ENCODE data around the gene SPON2.

Gene SPON2

DNA sequence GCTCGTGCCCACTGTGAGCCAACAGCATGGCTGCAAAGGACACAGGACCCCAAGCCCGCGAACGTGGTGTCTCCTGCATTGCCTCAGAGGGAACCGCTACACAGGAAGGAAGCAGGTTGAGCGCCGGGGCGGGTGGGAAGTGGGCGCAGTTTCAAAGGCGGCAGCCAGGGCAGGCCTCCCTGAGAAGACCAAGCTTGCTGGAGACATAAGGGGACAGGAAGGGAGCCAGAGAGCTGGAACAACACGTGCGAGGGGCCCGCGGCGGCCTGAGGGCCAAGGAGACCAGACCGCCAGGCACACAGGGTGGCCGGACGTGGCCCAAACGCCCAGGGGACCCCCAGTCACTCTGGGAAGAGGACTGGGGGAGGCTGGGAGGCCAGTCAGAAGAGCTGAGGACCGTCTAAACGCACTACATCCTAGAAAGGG is 44.5 kb upstream of the SPON2 start:
- no peak for DNase-seq (ENCODE audit: low read depth)
- H3K4me3 ChIP-seq (ENCODE audit: low read depth, low read length), result no peak overlapping the region

DNA sequence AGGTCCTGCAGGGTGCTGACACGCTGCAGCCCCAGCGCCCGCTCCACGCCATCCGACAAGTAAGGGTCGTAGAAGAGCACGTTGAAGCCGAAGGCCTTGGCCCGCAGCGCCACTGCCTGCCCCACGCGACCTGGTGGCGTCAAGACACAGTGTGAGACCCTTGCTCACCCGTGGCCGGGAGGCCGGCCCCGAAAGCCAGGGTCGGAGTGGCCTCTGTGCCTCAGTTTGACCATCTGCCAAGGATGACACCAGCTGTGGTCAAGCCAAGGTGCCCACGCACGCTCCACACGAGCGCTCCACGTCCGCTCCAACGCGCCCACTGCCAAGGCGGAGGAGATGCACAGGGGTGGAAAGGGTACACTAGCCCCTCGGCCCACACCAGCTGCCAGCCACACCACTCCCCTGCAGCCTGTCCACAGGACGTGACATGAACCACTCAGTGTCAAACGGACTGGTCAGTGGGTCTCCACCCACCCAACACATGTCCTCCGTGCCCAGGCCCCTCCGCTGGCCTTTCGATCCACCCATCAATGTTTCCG is 43.8 kb upstream of the SPON2 start:
- no peak overlapping the region for H3K4me3 ChIP-seq (ENCODE audit: low read depth, low read length)
- no peak for DNase-seq (ENCODE audit: low read depth)

More for the DNA sequence above, 44.5 kb upstream of the SPON2 start:
- TF ChIP-seq, protein P1, sequence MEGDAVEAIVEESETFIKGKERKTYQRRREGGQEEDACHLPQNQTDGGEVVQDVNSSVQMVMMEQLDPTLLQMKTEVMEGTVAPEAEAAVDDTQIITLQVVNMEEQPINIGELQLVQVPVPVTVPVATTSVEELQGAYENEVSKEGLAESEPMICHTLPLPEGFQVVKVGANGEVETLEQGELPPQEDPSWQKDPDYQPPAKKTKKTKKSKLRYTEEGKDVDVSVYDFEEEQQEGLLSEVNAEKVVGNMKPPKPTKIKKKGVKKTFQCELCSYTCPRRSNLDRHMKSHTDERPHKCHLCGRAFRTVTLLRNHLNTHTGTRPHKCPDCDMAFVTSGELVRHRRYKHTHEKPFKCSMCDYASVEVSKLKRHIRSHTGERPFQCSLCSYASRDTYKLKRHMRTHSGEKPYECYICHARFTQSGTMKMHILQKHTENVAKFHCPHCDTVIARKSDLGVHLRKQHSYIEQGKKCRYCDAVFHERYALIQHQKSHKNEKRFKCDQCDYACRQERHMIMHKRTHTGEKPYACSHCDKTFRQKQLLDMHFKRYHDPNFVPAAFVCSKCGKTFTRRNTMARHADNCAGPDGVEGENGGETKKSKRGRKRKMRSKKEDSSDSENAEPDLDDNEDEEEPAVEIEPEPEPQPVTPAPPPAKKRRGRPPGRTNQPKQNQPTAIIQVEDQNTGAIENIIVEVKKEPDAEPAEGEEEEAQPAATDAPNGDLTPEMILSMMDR (IDR thresholded peaks at IDR 0.05; ENCODE audit: control insufficient read depth, extremely low read depth, insufficient read depth), result no peak

DNA sequence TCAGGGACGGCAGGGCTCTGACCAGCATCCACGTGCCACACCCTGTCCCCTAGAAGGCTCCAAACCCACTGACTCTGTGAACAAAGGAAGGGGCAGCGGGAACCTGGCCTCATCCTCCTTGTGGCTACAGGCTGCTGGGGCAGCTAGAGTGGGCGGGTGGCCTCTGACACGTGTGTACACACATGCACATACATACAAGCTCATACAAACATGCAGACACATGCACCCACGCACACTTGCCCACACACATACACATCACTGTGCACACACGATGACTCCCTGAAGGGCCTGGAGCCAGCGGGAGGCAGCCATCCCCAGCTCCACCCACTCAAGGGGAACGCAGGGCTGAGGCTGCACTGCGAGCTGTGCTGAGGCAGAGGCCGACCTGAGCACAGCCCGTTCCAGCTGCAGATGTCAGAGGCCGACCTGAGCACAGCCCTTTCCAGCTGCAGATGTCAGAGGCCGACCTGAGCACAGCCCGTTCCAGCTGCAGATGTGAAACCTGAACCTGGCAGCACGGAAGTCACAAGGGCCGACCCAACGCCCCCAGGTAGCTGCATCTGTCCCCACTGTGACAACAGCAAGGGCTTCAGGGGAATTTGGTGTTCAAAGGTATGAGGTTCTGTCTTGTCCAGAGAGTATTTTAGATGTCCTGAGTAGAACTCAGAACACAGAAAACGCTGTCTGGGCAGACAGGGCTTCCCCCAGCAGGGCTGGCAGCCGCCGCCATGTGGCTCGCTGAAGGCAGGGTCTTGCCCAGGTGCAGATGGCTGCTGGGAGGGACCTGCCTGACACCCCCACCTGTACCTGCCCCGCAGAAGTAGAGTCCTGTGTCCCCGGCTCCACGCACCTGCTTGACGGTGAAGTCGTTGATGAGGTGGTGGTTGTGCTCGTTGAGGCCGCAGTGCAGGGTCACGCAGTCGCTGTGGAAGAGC is 43.0 kb upstream of the SPON2 start:
- DNase-seq (ENCODE audit: low read depth), result no peak
- TF ChIP-seq, protein P1 (IDR thresholded peaks at IDR 0.05; ENCODE audit: control insufficient read depth, extremely low read depth, insufficient read depth), result no peak
- no peak overlapping the region for H3K4me3 ChIP-seq (ENCODE audit: low read depth, low read length)

More for the DNA sequence above, 43.8 kb upstream of the SPON2 start:
- TF ChIP-seq, protein P1 (IDR thresholded peaks at IDR 0.05; ENCODE audit: control insufficient read depth, extremely low read depth, insufficient read depth), result no peak

DNA sequence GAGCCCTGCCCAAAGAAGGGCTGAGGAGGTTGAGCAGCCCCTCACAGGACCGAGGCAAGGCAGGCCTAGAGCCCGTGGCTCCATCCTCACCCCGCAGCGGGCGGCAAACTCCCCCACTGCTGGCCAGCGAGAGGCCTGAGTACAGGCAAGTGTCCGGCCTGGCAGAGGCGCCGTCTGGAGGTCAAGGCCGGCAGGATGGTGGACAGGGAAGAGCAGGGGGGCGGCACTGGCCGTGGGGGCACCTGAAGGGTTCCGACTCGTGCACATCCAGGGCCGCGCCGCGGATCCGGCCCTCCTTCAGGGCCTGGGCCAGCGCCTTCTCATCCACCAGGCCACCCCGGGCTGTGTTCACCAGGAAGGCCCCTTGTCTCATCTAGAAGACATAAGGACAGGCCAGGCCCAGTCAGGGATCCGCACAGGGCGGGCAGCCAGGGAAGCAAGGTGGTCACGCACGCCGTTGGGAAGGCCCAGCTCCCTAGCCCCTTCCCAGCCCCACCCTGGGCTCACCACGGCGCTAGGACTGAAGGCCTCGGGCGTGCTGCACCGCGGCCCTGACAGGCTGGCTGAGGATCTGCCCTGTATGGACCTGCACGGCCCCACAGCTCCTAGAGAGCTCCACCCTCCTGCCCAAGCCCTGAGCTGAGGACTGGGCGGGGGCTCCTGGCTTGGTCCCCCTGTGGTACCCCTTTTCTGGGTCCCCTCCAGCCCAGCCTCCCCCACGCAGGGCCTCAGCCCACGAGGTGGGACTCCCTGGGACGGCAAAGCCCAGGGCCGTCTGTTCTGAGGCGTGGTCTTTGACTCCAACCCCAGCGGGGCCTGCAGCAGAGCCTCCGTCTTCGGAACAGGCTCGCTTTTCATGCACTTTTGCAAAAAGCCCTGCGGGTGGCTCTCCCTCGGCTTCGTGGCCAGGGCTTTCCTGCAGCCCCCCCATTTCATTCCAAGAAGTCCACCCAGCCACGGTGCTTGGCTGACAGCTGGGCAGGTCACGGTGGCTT is 42.0 kb upstream of the SPON2 start:
- H3K4me3 ChIP-seq (ENCODE audit: low read depth, low read length), result no peak overlapping the region
- no peak for DNase-seq (ENCODE audit: low read depth)
- TF ChIP-seq, protein P1 (IDR thresholded peaks at IDR 0.05; ENCODE audit: control insufficient read depth, extremely low read depth, insufficient read depth), result no peak

DNA sequence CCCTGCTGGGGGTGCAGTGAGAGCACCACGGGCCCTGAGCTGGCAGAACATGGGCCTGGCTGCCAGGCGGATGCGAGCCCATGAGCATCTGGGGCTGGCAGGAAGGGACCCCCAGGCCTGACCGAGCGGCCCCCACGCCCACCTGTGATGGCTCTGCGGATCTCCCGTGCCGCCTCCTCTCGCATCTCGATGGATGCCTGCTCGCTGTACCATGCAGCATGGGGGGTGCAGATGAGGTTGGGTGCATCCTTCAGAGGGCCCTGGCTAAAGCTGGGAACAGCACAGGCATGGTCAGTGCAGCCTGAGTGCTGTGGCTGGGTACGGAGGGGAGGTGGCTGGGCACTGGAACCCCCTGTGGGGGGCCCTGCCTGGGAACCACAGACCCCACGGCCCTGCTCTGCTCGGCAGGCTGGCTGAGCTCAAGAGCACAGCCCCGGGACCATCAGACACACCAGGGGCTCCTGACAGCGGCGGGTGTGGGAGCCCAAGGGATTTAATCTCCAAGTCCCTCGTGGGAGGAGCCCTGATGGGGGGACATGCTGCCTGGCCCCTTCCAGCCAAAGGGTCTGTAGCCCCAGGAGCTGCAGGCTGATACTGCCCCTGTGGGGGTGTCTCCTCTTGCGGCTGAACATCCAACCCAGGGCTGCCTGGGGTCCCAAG is 41.1 kb upstream of the SPON2 start:
- DNase-seq (ENCODE audit: low read depth), result no peak
- TF ChIP-seq, protein P1 (IDR thresholded peaks at IDR 0.05; ENCODE audit: control insufficient read depth, extremely low read depth, insufficient read depth), result no peak
- H3K4me3 ChIP-seq (ENCODE audit: low read depth, low read length), result peak overlapping the region; percentile 47; the same call in 1 of the 2 replicates

Measured in LNCaP clone FGC (cell line).